Esophagus muscularis mucosa (tissue), 4 donors: ENCODE measurements around the gene RNPC3.

ENCODE experiments used
- CTCF ChIP-seq, 3 experiments: fragments of 200-600 bp in 2 of 3; fragments of 450-650 bp in 1 of 3; sonication (generic) in 2 of 3; IDR thresholded peaks; one replicate each; pipeline ENCODE4 v1.5.1; 2017 to 2019; ENCODE audit warnings: antibody characterized with exemption in 3 of 3, mild to moderate bottlenecking in 2 of 3, moderate library complexity in 1 of 3
- EP300 ChIP-seq: sonication (generic); formaldehyde crosslinking; IDR thresholded peaks from one replicate; pipeline ENCODE4 v1.6.1; 2017; ENCODE audit warnings: antibody characterized with exemption
- POLR2A ChIP-seq: fragments of 450-650 bp; IDR thresholded peaks from one replicate; pipeline ENCODE4 v1.6.1; 2017; ENCODE audit warnings: antibody characterized with exemption, moderate library complexity, mild to moderate bottlenecking, low read depth
- POLR2AphosphoS5 ChIP-seq, 2 donors: sonication (generic); formaldehyde crosslinking; IDR thresholded peaks; one replicate each; pipeline ENCODE4 v1.6.1; 2017; ENCODE audit warnings: antibody characterized with exemption in 2 of 2

GRCh38 chr1:103516283-103516682 is 9.2 kb upstream of the RNPC3 start:
- TF ChIP-seq POLR2AphosphoS5 (IDR thresholded peaks at IDR 0.05) (no peak), CTCF (IDR thresholded peaks at IDR 0.05) (no peak), EP300 (no peak), POLR2A (no peak)
